Measurements from ENCODE around the gene RPUSD4. TPM values are rescaled to one million over a fixed set of nuclear protein-coding genes. Genes with fewer than 3 reads are reported as not detected.

The RPUSD4 gene
- total and polyA plus RNA-seq, 9 of the 15 experiments (the other 6 are each of a cell fraction or from before 2014, with no cell fraction given) = 27.4 to 56.2 (median 44.6) TPM

- TF ChIP-seq ZHX1 (conservative IDR thresholded peaks at IDR 0.05; ENCODE audit: low read length) = no peak
- TF ChIP-seq ZNF561 (CRISPR knock-in tag; conservative IDR thresholded peaks at IDR 0.05) = no peak
- TF ChIP-seq SMAD3 (CRISPR knock-in tag; conservative IDR thresholded peaks at IDR 0.05) = no peak
- no peak for TF ChIP-seq GABPB2 (CRISPR knock-in tag; conservative IDR thresholded peaks at IDR 0.05)
Measured at GRCh38 chr11:126211236-126212088, at the start of gene RPUSD4, which contains the start of gene FAM118B (continued).

GRCh38 chr11:126257764-126258163 lies 46.3 kb upstream of the RPUSD4 start:
- Histone ChIP-seq H3K79me2 (ENCODE audit: control insufficient read depth, insufficient read depth, low read length) (no peaks in the 10 kb centered on the region), H2AFZ (ENCODE audit: low read depth, low read length) (no peak overlapping the region), H3K9me3 (replicated peaks; ENCODE audit: control insufficient read depth, insufficient read depth, low read depth, low read length) (no peaks in the 10 kb centered on the region), H3K4me2 (ENCODE audit: insufficient read depth, low read length) (no peak overlapping the region), H3K4me1 (replicated peaks in 1 of 2; ENCODE audit: control insufficient read depth in 2 of 2, insufficient read depth in 2 of 2, low read length in 2 of 2) (peaks cover 0 to 6% of the 10 kb centered on the region in 2 experiments; a peak in 2 of 5 replicates), H3K9ac (ENCODE audit: insufficient read depth in 1 of 2, low read depth in 2 of 2, low read length in 2 of 2) (no peak overlapping the region), H3K36me3 (ENCODE audit: control insufficient read depth, insufficient read depth, low read length) (peaks cover 67% of the 10 kb centered on the region), H3K4me3 (no peak overlapping the region), H3K27ac (ENCODE audit: extremely low read depth, low read depth, low read length) (no peak overlapping the region), H4K20me1 (replicated peaks; ENCODE audit: control insufficient read depth, insufficient read depth, low read length) (no peaks in the 10 kb centered on the region), H3K9me1 (ENCODE audit: control insufficient read depth, insufficient read depth, low read length) (no peaks in the 10 kb centered on the region), H3K27me3 (ENCODE audit: control insufficient read depth in 2 of 2, insufficient read depth in 2 of 2, low read length in 2 of 2) (no peaks in the 10 kb centered on the region)
- ATAC-seq (no peak), DNase-seq (ENCODE audit: extremely low read depth in 1 of 4, low spot score in 3 of 4) (no peak), FAIRE-seq (no peak)
- intact Hi-C loops (cut with micrococcal nuclease) (no loop called here), in situ Hi-C loops (cut with MboI) (no loop called here)
- WGBS (ENCODE audit: insufficient coverage, low coverage, missing lambda C conversion rate) = 80% methylated on average over 2 of the region's 2 CpGs
- CTCF ChIA-PET (ENCODE audit: low intra/inter-chr PET ratio) = no interaction called here
- POLR2A ChIA-PET = interaction anchor here (0.7 to 2.1 kb wide), 5 partner anchors 9 to 33 kb away, joined by 3 to 6 read pairs (median 3); partner anchors contain the start of genes FOXRED1 and SRPRA
- TF ChIP-seq DMBX1 (CRISPR knock-in tag; IDR thresholded peaks at IDR 0.05; ENCODE audit: borderline replicate concordance) = no peak
- TF ChIP-seq ATF3 (IDR thresholded peaks at IDR 0.05) = no peak
- no peak for TF ChIP-seq ATF3 (CRISPR knock-in tag; conservative IDR thresholded peaks at IDR 0.05)
- no peak for TF ChIP-seq ZNF561 (CRISPR knock-in tag; conservative IDR thresholded peaks at IDR 0.05)
- TF ChIP-seq ZNF408 (CRISPR knock-in tag; IDR thresholded peaks at IDR 0.05; ENCODE audit: low read depth) = no peak
- no peak for TF ChIP-seq TBP (optimal IDR thresholded peaks at IDR 0.05; ENCODE audit: low read depth, low read length)
- TF ChIP-seq ELK3 (CRISPR knock-in tag; IDR thresholded peaks at IDR 0.05) = no peak
- no TSS peak for BruUV-seq (replicated peaks)

Measured in K562 (cell line).